Medulla oblongata (tissue), 1 donor: ENCODE measurements around the gene KRTAP10-4.
A peak's percentile ranks its signal among the peaks of the same experiment; 100 is the strongest.

Experiments used
- DNase-seq: peaks from one replicate; pipeline ENCODE4 v3.0.0-alpha.2; 2015; ENCODE audit errors: extremely low spot score

KRTAP10-4 gene

DNA sequence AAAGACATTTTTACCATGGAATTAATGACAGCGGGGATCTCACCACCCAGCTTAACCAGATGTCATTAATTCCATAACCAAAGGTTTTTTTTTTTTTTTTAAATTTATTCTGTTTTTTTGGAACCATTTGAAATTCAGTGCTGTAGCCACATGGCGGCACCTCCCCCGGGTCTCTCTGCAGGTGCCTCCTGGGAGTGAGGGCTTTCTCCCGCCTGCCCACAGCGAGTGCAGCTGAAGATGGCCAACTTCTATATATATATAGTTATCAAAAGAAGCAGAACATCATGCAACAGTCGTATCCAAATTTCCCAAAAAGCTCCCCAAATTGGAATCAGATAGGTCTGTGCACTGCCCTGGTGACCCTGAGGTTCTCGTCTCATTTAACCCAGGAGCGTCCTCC is 41.9 kb downstream of the KRTAP10-4 start:
- DNase-seq, result no peak

DNA sequence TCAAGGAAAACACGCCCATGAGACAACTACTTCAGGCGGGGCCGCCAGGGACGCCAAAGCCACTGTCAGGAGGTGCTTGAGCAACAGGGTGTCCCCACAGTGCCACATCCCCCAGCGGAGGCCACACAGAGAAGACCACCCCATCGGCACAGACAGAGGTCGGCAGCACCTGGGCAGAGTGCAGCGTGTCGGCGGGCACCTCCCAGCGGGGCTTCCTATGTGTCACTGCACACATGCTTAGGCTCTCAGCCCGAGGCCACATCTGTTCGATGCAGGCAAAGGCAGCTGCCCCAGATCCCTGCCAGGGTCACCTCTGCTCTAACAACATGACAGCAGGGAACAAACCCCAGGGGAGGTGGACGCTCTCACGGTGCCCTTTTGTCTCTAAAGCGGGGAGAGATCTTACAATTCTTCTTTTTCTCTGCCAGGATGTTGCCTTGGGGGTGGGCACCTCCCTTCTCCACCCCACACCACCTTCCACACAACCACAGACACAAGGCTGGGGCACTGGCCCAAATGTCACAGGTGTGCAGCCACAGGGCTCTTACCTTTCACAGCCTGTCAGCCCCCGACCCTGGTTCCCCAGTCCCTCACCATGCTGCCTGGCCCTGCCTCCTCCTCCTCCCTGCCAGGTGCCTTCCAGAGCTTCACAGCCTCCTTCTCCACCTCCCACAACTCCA is 42.5 kb downstream of the KRTAP10-4 start:
- DNase-seq, result no peak

DNA sequence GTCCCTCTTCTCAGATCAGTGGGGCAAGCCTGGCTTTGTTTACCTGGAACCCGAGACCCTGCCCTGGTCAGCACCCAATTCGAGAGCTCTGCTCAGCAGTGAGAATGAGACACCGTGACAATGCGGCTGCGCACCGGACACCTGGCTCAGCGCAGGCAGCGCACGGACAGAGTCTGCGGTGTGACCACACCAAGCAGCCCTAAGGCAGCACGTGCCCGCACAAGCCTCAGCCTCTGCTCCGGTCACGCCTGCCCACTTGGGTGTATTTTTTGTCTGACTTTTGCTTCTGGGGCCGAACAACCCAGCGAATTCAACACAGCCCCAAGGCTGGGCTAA is 43.0 kb downstream of the KRTAP10-4 start:
- DNase-seq, result no peak

DNA sequence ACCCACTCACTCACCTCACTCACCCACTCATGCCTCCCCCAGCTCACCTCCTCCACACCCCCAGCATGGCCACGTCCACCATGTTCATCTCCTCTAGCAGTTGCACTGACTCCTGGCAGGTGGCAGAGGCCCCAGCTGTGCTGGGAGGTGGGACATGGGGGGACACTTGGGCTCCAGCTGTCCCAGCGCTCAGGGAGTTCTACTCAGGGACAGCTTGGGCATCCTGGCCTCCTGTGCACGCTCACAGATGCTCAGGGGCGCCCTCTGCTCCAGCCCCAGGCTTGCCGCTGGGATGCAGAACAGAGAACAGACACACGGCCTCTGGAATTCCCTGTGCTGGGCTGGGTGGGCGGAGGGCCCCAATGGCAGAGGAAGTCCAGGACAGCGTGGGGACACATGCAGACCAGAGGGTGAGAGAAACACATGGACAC is 43.6 kb downstream of the KRTAP10-4 start:
- no peak for DNase-seq

DNA sequence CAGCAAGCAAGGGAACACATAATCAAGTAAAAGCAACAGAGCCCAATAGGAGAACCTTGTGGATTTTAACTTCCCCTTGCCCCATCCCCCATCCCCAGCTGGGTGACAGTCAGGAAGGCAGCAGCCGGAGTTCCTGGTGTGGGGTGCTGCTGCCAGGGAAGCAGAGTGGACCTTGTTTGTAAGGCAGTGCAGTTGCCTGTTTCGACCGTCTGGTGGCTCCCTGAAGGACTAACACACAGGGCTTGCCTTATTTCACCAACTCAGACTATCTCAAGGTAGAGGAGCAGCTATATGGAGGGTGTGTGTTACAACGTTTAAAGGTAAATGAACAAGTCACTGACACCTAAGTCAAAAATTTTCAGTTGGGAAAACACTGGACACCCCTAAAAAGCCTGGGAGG is 45.0 kb downstream of the KRTAP10-4 start:
- DNase-seq, result peak; percentile 11

DNA sequence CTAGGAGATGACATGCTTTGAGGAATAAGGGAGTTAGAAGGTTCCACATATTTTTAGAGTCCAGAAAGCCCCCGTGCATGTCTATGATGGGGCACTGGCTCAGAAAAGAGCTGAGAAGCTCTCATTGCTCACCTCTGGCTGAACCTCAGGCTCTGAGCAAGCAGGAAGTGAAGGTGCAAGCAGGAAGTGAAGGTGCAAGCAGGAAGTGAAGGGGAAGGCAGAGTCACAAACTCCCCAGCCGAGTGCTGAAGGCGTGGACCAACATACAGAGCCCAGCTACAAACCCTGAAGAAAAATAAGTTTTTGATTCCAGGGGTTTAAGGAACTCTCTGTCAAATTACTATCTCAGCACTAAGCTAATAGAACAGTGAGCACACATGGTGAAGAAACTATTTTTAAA is 45.4 kb downstream of the KRTAP10-4 start:
- no peak for DNase-seq

DNA sequence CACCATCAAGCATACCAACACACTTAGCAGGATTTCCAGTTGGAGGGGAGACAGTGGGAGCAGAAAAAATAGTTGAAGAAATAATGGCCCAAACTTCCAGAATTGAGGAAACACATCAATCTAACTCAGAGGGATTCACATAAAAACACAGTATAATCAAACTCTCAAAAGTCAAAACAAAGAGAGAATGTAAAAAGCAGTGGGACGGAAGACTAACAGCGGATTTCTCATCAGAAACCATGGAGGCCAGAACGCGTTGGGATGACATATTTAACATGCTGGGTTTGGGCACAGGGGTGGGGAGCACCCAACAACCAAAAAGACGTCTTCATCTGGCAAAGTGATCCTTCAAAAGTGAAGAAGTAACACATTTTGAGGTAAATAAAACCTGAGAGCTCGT is 46.4 kb downstream of the KRTAP10-4 start:
- no peak for DNase-seq

DNA sequence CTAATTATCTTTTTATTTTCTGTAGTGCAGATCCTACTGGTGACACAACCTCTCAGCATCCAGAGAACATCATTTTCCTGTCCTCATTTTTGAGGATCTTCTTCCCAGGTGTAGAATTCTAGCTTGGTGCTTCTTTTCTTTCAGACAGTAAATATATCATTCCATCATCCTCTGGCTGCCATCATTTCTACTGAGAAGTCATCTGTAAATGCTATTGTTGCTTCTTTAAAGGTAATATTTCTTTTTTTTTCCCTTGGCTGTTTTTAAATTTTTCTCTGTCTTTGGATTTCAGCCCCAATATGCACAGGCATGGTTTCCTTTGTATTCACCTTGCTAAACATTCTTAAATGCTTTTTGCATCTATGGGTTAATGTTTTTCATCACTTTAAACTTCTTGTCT is 50.0 kb downstream of the KRTAP10-4 start:
- no peak for DNase-seq
